Measurements from ENCODE around the gene GHRHR. TPM values are rescaled to one million over a fixed set of nuclear protein-coding genes. Genes with fewer than 3 reads are reported as not detected.

Gene GHRHR
- total RNA-seq, 4 donors from 2014 or later: not detected

DNA sequence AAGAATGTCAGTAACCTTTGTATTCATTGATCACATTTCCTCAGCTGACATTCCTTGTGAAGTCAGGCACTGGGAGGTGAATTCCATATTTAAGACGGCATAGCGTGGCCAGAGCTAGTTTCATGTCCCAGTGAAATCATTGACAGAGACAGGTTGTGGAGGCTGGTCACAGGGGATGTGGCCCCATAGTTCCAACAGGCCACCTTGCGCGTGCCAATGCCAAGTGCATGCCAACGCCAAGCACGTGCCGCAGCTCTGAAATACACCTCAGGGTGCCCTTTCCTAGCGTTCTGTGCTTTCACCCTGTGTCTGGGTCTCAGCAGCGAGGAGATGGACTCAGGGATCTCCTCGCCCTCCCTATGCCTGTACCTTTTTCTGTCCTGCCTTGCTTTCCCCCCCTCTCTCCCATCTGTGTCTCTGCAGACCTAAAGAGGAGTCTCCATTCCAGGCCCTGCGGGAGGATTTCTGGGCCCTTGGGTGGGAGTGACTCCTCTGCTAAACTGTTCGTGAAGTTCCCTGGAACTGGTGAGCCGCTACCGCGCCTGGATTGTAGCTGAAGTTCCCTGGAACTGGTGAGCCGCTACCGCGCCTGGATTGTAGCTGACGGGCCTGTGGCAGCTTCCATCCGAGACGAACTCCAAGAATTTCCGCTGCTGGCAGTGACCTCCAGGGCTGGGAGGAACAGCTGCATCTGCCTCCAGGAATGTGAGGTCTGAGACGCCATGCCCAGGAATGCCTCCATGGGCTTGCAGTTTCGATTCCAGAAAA, 32.4 kb upstream of the GHRHR start:
- no peaks in the 10 kb centered on the region for H3K27me3 ChIP-seq
- peaks cover 0 to 9% (median 0%) of the 10 kb centered on the region in 3 donors for H3K9me3 ChIP-seq
- no peaks in the 10 kb centered on the region for H3K4me1 ChIP-seq
- H3K4me3 ChIP-seq: no peak overlapping the region
- no peak for TF ChIP-seq POLR2AphosphoS5 (IDR thresholded peaks at IDR 0.05)
- TF ChIP-seq EP300 (IDR thresholded peaks at IDR 0.05): no peak
- TF ChIP-seq, protein P1, sequence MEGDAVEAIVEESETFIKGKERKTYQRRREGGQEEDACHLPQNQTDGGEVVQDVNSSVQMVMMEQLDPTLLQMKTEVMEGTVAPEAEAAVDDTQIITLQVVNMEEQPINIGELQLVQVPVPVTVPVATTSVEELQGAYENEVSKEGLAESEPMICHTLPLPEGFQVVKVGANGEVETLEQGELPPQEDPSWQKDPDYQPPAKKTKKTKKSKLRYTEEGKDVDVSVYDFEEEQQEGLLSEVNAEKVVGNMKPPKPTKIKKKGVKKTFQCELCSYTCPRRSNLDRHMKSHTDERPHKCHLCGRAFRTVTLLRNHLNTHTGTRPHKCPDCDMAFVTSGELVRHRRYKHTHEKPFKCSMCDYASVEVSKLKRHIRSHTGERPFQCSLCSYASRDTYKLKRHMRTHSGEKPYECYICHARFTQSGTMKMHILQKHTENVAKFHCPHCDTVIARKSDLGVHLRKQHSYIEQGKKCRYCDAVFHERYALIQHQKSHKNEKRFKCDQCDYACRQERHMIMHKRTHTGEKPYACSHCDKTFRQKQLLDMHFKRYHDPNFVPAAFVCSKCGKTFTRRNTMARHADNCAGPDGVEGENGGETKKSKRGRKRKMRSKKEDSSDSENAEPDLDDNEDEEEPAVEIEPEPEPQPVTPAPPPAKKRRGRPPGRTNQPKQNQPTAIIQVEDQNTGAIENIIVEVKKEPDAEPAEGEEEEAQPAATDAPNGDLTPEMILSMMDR (IDR thresholded peaks at IDR 0.05): no peak
- TF ChIP-seq POLR2A (IDR thresholded peaks at IDR 0.05): no peak
- no peak for ATAC-seq
- peak overlapping the region in 1 of 4 donors; percentile 25 for H3K27ac ChIP-seq
- peaks cover 0 to 17% of the 10 kb centered on the region in 2 donors for H3K36me3 ChIP-seq
- WGBS, 2 donors (ENCODE audit: low coverage in 1 of 2): 87 to 97% methylated on average over 3 to 11 of the region's 24 CpGs

GRCh38 chr7:30931929-30932540, 31.7 kb upstream of the GHRHR start:
- Histone ChIP-seq H3K27me3 (no peaks in the 10 kb centered on the region), H3K4me3 (no peak overlapping the region), H3K4me1 (no peaks in the 10 kb centered on the region), H3K36me3 (peaks cover 0 to 10% of the 10 kb centered on the region in 2 donors), H3K9me3 (peaks cover 0 to 6% (median 0%) of the 10 kb centered on the region in 3 donors), H3K27ac (peak overlapping the region in 1 of 4 donors; percentile 25)
- ATAC-seq: no peak
- 83% methylated on average over 4 of the region's 9 CpGs; no CpG with 5 or more reads in 1 of the 2 donors for WGBS, 2 donors (ENCODE audit: low coverage in 1 of 2)
- TF ChIP-seq POLR2A (IDR thresholded peaks at IDR 0.05) (no peak), POLR2AphosphoS5 (IDR thresholded peaks at IDR 0.05) (no peak), EP300 (IDR thresholded peaks at IDR 0.05) (no peak)
- TF ChIP-seq, protein P1 (IDR thresholded peaks at IDR 0.05): no peak

GRCh38 chr7:30932562-30932961, 31.2 kb upstream of the GHRHR start:
- 29 to 100% methylated on average over 1 of the region's 6 CpGs for WGBS, 2 donors (ENCODE audit: low coverage in 1 of 2)
- H3K27me3 ChIP-seq: no peaks in the 10 kb centered on the region
- H3K36me3 ChIP-seq: peaks cover 0 to 5% of the 10 kb centered on the region in 2 donors
- H3K4me1 ChIP-seq: no peaks in the 10 kb centered on the region
- no peak for ATAC-seq
- no peak overlapping the region for H3K27ac ChIP-seq
- peaks cover 0 to 1% (median 0%) of the 10 kb centered on the region in 3 donors for H3K9me3 ChIP-seq
- TF ChIP-seq, protein P1 (IDR thresholded peaks at IDR 0.05): no peak
- no peak for TF ChIP-seq POLR2A (IDR thresholded peaks at IDR 0.05)
- TF ChIP-seq EP300 (IDR thresholded peaks at IDR 0.05): no peak
- TF ChIP-seq POLR2AphosphoS5 (IDR thresholded peaks at IDR 0.05): no peak
- no peak overlapping the region for H3K4me3 ChIP-seq

- 97% methylated on average over 5 of the region's 26 CpGs; no CpG with 5 or more reads in 1 of the 2 donors for WGBS, 2 donors (ENCODE audit: low coverage in 1 of 2)
- peaks cover under 1% of the 10 kb centered on the region for H3K27me3 ChIP-seq
- no peak overlapping the region for H3K4me3 ChIP-seq
- ATAC-seq: no peak
- H3K9me3 ChIP-seq: no peaks in the 10 kb centered on the region
- peaks cover 0 to under 1% of the 10 kb centered on the region in 2 donors for H3K36me3 ChIP-seq
- peaks cover 0 to 2% (median 0%) of the 10 kb centered on the region in 3 donors for H3K4me1 ChIP-seq
- no peak overlapping the region for H3K27ac ChIP-seq
- TF ChIP-seq EP300 (IDR thresholded peaks at IDR 0.05) (no peak), POLR2AphosphoS5 (IDR thresholded peaks at IDR 0.05) (no peak), POLR2A (IDR thresholded peaks at IDR 0.05) (no peak)
- TF ChIP-seq, protein P1 (IDR thresholded peaks at IDR 0.05): no peak
These were observed 30.4 kb upstream of the GHRHR start for GRCh38 chr7:30933124-30933974.
